IPS-NIHi7 (cell line): Measurements from ENCODE around the gene RUVBL2.
A peak's percentile ranks its signal among the peaks of the same experiment; 100 is the strongest.
"Not testable (repeated sequence)": the region's sequence is repeated elsewhere in the genome, so short reads cannot be mapped to it uniquely, and the experiment has no call there.

ENCODE experiments used
- DNase-seq: peaks from one replicate; pipeline ENCODE4 v3.0.0; 2012; ENCODE audit warnings: mixed read lengths; ENCODE audit errors: extremely low spot score

Gene RUVBL2

DNA sequence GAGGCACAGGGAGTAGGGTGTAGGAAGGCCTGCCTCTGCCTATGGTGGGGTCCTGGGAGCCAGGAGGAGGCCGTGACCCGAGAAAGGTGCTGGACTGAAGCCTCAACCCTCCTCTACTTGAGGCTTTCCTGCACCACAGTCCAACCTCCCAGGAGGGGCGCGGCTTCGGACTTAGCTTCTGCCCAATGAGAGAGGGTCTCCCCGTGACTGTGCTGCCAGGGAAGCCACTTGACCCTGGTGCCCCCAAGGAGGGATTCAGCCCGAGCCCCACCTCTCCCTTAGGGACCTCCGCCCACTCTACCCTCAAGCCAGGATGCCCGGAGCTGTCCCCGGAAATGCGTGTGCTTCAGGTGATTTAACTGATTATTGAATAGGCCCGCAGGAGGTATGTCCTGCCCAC lies 55.3 kb downstream of the RUVBL2 start, which contains the start of gene CGB8:
TSS of gene CGB8 (minus strand) at position 101 of the 400 bp plus-strand sequence. CDS start 372 bp downstream, outside the sequence.
- DNase-seq, result not testable (repeated sequence)

DNA sequence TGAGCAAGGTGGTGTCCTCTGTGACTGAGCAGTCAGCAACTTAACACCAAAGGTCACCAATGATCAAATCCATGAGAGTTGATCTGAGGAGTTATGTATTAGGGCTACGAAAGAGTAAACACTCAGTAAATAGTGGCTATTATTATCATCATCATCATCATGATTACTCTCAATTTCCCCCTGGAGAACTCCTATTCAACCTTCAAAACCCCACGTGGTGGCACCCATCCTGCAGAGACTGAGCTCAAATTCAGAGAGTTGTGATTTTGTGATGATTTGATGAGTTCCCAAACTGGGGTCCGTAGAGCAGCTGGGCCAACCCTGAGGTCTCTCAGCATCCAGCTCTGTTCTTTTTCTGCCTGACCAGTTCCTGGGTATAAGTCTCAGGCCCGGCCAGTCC lies 56.1 kb downstream of the RUVBL2 start:
- DNase-seq, result not testable (repeated sequence)

DNA sequence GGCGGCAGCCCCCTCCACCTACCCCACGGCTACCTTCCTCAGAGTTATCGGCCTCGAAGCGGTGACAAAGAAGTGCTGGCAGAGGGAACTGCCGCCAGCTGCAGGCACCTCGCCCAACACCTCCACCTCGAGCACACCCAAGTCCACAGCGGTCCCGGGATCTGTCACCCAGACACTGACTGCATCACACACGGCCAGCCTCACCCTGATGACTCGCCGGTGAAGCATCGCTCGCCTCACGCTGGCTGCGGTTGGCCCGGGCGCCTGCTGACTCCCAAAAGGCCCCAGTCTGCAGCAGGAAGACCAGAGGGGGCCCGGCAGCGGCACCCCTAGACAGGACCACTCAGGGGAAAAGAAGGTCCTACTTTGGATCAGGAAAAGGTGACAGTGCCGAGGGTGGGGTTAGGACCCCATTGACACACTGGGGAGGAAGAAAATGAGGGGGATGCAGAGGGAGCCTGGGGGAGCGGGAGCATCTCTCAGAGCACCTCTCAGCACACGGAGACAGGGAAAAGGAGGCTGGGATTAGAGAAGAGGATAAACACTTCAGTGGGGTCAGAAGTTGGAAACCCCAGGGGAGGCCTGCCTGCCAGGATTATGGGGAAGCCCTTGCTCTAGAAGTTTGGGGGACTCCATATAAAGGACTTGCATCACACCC lies 56.8 kb downstream of the RUVBL2 start:
- not testable (repeated sequence) for DNase-seq

DNA sequence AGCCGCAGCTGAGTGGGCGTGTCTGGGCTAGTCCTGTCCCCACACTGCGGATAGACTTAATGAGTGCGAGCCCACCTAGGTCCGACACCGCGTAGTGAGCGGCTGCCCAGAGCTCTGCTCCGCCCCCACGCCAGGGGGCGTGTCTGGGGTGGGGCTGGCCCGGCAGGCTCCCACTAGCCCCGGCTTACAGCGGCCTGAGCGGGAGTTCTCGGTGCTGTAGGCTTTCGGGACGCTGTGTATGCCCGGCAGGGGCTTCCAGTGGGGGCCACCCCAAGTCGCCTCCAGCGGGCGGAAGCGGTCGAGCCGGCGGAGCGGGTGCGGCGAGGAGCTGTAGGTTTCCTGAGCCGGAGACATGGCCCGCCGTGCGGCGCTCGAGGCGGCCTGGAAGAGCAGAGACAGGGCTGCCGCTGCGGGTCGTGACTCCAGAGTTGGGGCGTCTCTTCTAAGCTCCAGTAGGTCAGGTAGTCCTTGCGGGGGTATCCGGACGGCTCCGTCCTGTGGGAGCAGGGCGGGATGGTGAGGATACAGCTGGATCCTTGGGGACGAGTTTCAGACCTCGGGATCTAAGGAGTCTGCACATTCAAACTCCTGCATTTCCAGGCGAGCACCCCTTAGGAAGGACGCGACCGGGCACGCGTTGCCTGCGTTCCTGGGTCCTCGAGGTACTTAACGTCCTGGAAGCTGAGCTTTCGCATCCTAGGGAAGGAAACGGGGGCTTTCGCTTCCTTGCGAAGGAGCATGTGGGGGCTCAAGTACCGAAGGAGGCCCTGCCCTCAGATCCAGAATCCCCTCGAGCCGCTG lies 62.6 kb downstream of the RUVBL2 start:
- DNase-seq, result peak; percentile 83

DNA sequence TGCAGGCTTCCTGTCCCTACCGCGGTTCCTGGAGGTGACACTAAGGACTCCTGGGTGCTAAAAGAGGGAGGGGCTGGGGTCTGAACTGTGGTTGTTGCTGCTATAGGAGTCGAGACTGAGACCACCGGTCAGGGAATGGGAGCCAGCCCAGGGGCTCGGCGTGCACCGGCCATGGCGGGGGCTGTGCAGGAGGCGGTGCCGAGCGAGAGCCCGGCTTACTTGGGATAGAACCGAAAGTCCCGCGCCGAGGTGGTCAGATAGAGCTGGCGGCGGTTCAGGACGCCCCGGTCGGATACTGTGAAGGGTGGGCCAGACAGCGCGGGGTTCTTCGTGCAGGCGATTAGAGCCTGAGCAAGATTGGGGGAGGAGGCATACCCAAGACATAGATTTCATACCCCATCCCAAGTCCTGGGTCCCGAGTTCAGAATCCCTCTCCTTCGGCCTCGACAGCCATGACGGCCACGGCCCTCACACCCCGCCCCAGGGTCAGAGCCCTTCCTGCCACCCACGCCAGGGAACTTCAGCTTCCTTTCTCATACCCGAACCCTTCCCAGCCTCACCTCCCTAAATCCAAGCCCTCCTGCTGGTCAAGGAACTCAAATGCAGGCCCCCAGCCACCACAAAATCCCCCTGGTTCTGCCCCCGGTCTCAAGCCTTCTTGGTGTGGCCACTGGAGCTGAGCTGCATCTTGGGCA lies 63.4 kb downstream of the RUVBL2 start:
- DNase-seq, result not testable (repeated sequence)

DNA sequence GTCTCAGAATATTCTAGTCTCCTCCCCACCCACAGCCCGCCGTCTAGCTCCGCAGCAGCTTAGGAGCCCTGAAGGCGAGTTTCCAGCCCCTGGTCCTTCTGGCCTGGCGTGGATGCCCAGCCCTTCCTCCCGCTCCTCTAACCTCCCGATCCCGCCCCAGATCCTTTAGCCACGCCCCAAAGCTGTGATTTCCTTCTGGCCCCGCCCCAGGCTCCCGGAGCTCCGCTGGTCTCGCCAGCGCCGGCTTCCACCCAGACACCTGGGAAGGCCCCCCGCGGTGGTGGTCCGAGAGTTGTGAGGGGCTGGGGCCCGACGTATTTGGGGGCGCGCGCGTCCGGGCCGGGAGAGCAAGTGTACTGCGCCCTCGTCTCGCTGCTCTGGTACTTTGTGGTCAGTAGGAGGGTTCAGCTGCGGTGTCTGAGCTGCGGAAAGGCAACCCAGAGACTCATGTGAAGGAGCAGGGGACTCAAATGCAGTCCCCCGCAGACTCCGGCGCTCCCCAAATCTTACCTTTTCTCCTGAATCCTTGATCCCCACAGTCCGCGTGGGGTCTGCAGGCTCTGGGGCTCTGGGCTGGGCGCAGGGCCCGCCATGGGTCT lies 64.0 kb downstream of the RUVBL2 start, which contains the start of gene CGB7:
TSS of gene CGB7 (minus strand) at position 114 of the 599 bp plus-strand sequence. CDS start 2,374 bp downstream, outside the sequence.
- DNase-seq, result peak; percentile 81

DNA sequence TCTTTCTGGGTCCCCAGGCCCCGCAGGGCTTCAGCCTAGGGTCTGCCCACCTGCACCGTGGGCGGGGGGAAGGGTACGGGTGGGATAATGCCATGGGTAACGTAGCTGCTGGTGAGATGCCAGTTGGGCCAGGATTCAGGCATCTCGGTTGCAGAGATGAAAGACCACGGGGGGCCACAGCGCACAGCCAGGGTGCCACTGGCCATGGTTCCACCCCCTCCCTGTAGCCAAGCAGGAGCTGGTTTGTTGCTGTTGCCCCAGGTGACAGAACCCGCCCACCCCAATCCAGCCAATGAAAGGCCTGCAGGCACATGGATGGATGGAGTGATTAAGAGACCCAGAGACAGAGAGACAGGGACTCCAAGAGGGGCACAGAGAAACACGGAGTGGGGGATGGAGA lies 64.9 kb downstream of the RUVBL2 start:
- peak; percentile 40 for DNase-seq

DNA sequence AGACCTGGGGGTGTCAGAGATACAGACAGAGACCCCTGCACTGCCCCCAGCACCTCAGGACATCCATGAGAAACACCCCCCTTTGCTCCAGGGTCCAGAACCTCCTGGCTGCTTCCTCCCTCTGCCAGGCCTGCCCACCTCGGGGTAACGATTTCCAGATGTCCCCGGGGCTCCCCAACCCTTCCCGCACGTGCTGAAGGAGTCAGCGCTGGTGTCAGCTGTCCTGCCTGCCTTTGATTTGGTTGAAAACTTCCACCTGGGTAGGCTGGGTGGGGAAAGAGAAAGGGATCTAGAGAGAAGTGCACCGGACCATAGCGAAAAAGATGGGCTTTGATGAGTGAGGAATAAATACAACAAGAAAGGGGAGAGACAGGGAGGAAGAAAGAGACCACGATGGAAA lies 65.4 kb downstream of the RUVBL2 start:
- no peak for DNase-seq

DNA sequence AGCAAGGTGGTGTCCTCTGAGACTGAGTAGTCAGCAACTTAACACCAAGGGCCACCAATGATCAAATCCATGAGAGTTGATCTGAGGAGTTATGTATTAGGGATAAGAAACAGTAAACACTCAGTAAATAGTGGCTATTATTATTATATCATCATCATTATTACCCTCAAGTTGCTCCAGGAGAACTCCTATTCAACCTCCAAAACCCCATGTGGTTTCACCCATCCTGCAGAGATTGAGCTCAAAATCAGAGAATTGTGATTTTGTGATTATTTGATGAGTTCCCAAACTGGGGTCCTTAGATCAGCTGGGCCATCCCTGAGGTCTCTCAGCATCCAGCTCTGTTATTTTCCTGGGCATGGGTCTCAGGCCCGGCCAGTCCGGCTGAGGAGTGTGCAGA lies 67.3 kb downstream of the RUVBL2 start:
- no peak for DNase-seq

DNA sequence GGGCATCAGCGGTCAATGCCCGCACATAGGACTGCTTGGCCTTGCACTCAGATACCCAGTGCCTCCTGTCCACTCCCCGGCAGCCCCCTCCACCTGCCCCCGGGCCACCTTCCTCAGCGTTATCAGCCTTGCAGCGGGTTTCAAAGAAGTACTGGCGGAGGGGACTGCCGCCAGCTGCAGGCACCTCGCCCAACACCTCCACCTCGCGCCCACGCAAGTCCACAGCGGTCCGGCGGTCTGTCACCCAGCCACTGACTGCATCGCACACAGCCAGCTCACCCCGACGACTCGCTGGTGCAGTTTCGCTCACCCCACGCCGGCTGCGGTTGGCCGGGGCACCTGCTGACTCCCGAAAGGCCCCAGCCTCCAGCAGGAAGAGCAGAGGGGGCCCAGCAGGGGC lies 67.8 kb downstream of the RUVBL2 start:
- no peak for DNase-seq

DNA sequence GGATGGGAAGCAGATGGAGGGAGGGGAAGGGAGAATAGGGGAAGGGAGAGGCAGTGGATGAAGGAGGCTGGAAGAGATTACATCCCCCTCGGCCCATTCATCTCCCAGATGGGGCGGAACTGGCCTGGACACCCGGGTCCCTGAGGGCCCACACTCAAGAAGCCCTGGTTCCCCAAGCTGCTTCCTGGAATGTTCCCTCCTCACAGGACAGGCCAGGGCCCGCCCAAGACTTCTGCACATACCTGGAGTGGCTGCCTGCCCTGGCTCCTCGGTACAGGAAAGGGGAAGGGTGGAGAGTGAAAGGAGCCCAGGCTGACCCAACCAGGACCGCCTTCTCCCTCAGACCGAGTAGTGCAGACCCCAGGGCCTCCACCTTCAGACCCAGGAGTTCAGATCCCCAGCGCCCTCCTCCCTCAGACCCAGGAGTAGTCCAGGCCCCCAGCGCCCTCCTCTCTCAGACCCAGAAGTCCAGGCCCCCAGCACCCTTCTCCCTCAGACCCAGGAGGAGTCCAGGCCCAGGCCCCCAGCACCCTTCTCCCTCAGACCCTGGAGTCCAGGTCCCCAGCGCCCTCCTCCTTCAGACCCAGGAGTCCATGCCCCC lies 70.4 kb downstream of the RUVBL2 start:
- DNase-seq, result no peak

DNA sequence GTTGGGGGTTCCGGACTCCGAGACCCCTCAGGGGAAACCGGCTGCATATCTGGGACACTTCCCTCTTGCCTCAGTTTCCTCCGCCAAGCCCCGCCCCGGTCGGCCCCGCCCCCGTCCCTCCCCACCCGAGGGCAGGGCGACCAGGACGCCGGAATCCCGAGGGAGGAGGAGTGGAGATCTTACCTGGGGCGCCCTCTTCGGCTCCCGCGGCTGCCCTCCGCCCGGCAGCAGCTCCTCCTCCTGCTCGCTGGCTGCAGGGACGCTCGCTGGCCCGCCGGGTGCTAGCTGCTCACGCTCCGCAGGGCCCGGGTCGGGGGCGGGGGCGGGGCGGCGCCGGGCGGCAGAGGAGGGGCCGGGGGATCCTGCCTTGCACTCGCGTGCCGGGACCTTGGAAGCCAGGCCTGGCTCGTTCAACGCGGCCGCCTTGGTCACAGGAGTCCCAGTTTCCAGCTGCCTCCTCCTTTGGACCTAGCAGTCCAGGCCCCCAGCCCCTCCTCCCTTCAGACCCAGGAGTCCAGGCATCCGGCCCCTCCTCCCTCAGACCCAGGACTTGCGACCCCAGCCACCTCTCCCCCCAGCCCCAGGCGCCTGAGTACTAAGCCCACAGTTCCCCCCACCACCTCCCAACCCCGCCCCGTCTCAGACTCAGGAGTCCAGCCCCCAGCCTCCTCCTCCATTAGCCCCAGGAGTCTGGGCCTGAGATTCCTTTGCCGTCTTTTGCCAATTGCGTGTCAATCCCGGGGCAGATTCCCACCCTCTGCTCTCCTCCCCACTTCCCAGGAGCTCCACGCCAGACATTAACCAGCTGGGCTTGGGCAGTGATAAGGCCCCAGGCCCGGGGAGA lies 71.3 kb downstream of the RUVBL2 start, which contains the start of gene NTF4:
TSS of gene NTF4 (minus strand) at position 51 of the 844 bp plus-strand sequence. CDS start 2,821 bp downstream, outside the sequence.
- DNase-seq, result peak; percentile 86
